Endometrium (tissue), 2 donors: ENCODE results near the gene MS4A2.
"Not testable (repeated sequence)": the region's sequence is repeated elsewhere in the genome, so short reads cannot be mapped to it uniquely, and the experiment has no call there.

Experiments
- FAIRE-seq: peaks from 2 replicates; lab custom pipeline; 2012; peaks lifted over from hg19 to GRCh38; lab: Jason Lieb, UNC
- donor health status: control.
- donor health status: control.

The MS4A2 gene

GRCh38 chr11:60101368-60101767 is 12.9 kb downstream of the MS4A2 start:
- not testable (repeated sequence) for FAIRE-seq

DNA sequence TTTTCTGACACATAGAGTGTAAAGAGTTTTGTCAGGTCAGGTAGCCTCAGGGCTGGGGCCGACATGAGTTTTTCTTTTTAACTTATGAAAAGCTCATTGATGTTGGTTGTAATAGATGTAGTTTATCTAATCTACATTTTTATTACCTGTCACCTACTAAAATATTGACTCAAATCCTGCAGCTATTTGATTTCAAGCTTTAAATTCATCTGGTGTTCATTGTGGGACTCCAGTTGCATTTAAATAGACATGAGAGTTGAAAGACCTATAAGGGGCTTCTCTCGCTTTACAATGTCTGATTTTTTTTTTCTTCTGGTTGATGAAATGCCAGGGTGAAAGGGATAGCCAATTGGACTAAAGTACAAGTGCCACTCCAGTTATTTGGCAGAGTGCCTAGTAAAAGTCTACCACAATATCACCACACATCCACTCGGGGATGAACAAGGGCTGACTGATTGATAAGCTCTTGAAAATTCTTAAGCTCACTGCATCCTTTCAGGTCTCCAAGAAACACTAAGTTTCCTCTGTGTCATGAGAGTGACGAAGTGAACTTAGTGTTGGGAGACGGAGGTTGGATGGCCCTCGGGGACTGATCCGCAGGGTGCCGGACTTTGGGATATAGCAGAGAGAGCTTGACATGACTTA is 16.1 kb downstream of the MS4A2 start:
- FAIRE-seq = not testable (repeated sequence)

GRCh38 chr11:60108631-60109030 is 20.2 kb downstream of the MS4A2 start:
- not testable (repeated sequence) for FAIRE-seq

DNA sequence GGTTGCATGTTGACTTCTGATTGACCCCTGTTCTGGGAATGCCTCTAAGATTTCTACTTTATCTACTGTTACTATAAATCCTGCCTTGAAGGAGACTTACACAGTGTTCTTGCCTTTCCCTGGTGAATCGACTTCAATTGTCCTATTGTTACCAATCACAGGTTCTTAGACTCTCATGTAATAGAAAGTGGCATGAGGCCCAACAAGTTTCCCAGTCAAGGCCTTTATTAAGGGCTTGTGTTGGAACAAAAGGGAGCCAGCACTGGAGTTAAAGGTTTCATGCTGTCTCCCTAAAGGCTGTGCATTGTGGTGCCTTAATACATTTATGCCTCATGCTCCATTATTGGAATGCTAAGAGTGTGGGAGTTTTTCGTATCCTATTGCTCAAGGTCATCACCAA is 23.3 kb downstream of the MS4A2 start:
- no peak for FAIRE-seq

- no peak for FAIRE-seq
These were observed 28.7 kb downstream of the MS4A2 start for GRCh38 chr11:60116996-60117790.

GRCh38 chr11:60118338-60118737 is 29.9 kb downstream of the MS4A2 start:
- FAIRE-seq = no peak

- no peak for FAIRE-seq
These were observed 31.2 kb downstream of the MS4A2 start for GRCh38 chr11:60119710-60120109.

DNA sequence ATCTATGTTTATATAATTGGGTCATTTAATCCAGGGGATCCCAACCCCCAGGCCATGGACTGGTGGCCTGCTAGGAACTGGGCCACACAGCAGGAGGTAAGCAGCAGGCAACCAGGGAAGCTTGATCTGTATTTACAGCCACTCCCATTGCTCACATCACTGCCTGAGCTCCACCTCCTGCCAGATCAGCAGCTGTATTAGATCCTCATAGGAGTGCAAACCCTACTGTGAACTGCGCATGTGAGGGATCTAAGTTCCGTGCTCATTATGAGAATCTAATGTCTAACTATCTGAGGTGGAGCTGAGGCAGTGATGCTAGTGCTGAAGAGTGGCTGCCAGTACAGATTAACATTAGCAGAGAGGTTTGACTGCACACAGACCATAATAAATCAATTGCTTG is 32.8 kb downstream of the MS4A2 start:
- no peak for FAIRE-seq

- no peak for FAIRE-seq
These were observed 34.1 kb downstream of the MS4A2 start for GRCh38 chr11:60122414-60123036.

DNA sequence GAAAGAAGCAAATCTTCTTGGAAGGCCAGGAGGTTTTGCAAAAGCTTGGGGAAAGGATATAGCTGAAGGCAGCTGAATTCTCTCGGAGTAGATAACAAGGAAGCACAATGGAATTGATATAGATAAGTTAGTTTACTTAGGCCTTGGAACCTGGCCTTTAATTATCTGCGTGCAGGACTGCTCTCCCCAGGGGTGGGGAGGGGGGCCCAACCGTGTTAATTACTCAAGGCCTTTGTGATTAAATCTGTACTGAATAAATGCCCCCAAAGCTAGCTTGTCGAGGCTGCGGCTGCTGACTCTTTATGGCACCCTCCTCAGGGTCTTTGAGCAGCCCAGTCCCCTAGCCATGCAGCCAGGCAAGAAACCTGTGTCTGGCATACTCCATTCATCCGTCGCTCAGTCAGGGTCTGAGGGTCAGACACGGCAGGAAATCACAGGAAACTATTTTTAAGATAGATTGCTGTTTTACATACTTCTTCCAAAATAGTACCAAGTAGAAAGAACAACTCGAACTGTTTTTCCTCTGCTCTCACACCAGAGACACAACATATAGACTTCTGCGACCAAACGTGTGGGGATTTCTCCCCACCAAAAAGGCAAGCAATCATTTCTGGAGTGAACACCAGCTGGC is 36.5 kb downstream of the MS4A2 start:
- no peak for FAIRE-seq

DNA sequence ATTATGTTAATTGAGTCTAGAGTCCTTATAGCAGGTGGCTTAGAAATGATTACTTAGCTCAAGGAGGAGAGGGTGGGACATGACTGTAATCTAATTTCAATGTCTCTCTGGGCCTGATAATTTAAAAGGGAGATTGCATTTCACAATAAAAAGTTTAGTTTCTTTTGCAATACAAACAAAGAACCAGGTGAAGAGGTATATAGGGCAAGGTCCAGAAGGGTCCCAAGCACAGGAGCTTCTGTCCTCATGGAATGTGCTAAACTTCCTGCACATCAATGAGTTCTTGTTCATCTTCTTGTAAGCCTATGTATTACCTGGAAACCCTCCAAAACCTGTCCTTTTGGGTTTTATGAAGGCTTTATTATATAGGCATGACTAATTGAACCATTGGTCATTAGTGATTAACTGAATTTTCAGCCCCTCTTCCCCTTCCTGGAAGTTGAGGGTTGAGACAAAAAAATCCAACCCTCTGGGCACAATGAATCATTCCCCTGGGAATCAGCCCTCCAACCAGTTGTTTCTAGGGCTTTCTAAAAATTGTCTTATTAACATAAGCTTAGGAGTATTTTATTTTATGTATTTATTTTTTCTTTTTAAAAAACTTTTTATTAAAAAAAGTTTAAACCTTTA is 37.6 kb downstream of the MS4A2 start:
- no peak for FAIRE-seq

GRCh38 chr11:60127311-60127811 is 38.9 kb downstream of the MS4A2 start:
- FAIRE-seq = no peak

- FAIRE-seq = no peak
These were observed 39.9 kb downstream of the MS4A2 start for GRCh38 chr11:60128376-60128775.

DNA sequence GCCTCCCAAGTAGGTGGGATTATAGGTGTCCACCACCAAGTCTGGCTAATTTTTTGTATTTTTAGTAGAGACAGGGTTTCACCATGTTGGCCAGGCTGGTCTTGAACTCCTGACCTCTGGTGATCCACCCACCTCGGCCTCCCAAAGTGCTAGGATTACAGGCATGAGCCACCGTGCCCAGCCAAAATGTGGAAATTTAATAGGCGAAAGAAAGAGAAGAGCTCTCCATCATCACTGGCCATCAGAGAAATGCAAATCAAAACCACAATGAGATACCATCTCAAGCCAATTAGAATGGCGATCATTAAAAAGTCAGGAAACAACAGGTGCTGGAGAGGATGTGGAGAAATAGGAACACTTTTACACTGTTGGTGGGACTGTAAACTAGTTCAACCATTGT is 40.4 kb downstream of the MS4A2 start:
- not testable (repeated sequence) for FAIRE-seq

GRCh38 chr11:60129853-60130252 is 41.4 kb downstream of the MS4A2 start:
- FAIRE-seq = no peak

GRCh38 chr11:60130496-60130895 is 42.0 kb downstream of the MS4A2 start:
- peak; percentile 85 for FAIRE-seq

GRCh38 chr11:60131912-60132311 is 43.4 kb downstream of the MS4A2 start:
- no peak for FAIRE-seq

DNA sequence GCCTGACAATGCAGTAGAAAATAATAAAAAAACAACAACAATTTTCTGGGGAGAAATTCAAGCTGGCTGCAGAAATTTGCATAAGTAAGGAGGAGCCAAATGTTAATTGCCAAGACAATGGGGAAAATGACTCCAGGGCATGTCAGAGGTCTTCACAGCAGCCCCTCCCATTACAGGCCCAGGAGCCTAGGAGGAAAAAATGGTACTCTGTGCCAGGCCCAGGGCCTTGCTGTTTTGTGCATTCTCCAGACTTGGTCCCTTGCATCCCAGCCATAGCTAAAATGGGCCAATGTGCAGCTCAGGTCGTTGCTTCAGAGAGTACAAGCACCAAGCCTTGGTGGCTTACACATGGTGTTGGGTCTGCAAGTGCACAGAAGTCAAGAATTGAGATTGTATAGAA is 45.5 kb downstream of the MS4A2 start:
- FAIRE-seq = no peak

DNA sequence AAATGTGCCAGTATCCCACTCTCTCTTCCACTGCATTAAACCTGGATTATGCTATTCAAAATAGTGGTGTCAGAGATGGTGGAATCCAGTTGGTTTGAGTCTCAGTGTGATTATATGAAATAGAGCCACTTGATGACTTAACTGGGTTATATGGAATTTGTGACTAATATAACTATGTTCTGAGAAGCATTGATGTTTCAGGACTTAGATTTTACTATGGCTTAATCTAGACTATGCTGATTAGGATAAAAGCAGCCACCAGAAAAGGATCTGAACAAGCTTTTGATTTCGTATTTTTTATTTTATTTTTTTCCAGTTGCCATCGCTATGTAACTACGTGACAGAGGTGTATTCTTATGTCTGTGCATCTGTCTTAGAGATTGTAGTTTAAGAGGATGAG is 55.3 kb downstream of the MS4A2 start:
- FAIRE-seq = no peak

DNA sequence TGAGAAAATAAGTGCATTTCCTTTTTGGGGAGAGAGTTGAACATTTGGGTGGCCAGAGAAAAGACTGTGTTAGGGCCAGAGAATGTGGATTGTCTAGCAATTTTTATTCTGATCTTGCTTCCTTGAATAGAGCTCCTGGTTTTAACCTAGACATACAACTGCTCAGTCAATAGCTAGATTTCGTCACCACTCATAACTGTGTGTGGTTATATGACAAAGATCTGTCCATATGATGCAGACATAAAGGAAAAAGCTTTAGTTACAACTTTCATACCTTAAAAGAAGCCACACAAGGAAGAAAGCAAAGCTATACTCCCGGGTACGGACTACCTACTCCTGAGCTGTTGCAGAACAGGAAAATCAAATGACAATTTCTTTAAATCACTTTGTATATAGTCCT is 57.2 kb downstream of the MS4A2 start:
- FAIRE-seq = no peak
